Gastrocnemius medialis (tissue), 4 donors: ENCODE measurements around the gene PCSK5. TPM values are rescaled to one million over a fixed set of nuclear protein-coding genes. Genes with fewer than 3 reads are reported as not detected.

ENCODE experiments used
- ATAC-seq, 2 donors: fragments of 150-250 bp; one replicate each; pipeline ENCODE4 v1.9.1; 2016
- DNase-seq, 2 donors: peaks; one replicate each; pipeline ENCODE4 v3.0.0-alpha.2; 2019
- H3K27ac ChIP-seq, 4 donors: fragments of 200-600 bp; sonication (generic); 1 replicate in 1 of 4; 2 replicates in 3 of 4; pipeline ENCODE4 v1.5.1; 2016 to 2018; ENCODE audit warnings: mild to moderate bottlenecking in 2 of 4, moderate library complexity in 1 of 4
- H3K27me3 ChIP-seq, 3 donors: fragments of 200-600 bp; sonication (generic) in 2 of 3; 1 replicate in 1 of 3; 2 replicates in 2 of 3; pipeline versions ENCODE4 v1.5.1 to v1.6.0; 2016 to 2019; ENCODE audit warnings: mild to moderate bottlenecking in 1 of 3, moderate library complexity in 1 of 3
- H3K36me3 ChIP-seq, 2 donors: fragments of 200-600 bp; sonication (generic) in 1 of 2; one replicate each; pipeline ENCODE4 v1.5.1; 2017 to 2018
- H3K4me1 ChIP-seq, 2 donors: fragments of 200-600 bp; sonication (generic) in 1 of 2; one replicate each; pipeline ENCODE4 v1.5.1; 2016 to 2017; ENCODE audit warnings: mild to moderate bottlenecking in 2 of 2
- H3K4me3 ChIP-seq, 4 donors: fragments of 200-600 bp; sonication (generic) in 3 of 4; 1 replicate in 1 of 4; 2 replicates in 3 of 4; pipeline ENCODE4 v1.5.1; 2016 to 2019; ENCODE audit warnings: mild to moderate bottlenecking in 2 of 4
- H3K9me3 ChIP-seq, 3 donors: fragments of 200-600 bp; sonication (generic) in 2 of 3; 1 replicate in 1 of 3; 2 replicates in 2 of 3; pipeline ENCODE4 v1.5.1; 2016 to 2019
- CTCF ChIP-seq, 5 experiments: fragments of 450-650 bp in 3 of 5; fragments of 200-600 bp in 2 of 5; sonication (generic) in 2 of 5; IDR thresholded peaks in 4 of 5; conservative IDR thresholded peaks in 1 of 5; 1 replicate in 4 of 5; 2 replicates in 1 of 5; pipeline ENCODE4 v1.5.1; 2016 to 2019; ENCODE audit warnings: antibody characterized with exemption in 5 of 5, mild to moderate bottlenecking in 3 of 5, moderate library complexity in 3 of 5
- POLR2A ChIP-seq, 2 donors: fragments of 450-650 bp; IDR thresholded peaks; one replicate each; pipeline ENCODE4 v1.6.1; 2017; ENCODE audit warnings: antibody characterized with exemption in 2 of 2, mild to moderate bottlenecking in 2 of 2, moderate library complexity in 2 of 2
- in situ Hi-C, 4 donors: fragments of 200-750 bp; cut with MboI; loops; one replicate each; pipeline versions ENCODE4 v1.15.0 to v1.8.0; 2017; ENCODE audit warnings: low sequenced_read_pairs in 4 of 4
- intact Hi-C: fragments of 100-400 bp; cut with DNase I; formaldehyde crosslinking; loops from one replicate; pipeline ENCODE4 v1.15.1; 2023; ENCODE audit warnings: low total_unique reads
- total RNA-seq, 4 donors: library from RNA; depleted of rRNA; stranded (reverse); fragments of >200 nt; gene quantifications; one replicate each; pipeline versions ENCODE4 v1.1.0 to v1.2.3, GENCODE V29; 2016

PCSK5 gene
- total RNA-seq, 4 donors from 2014 or later, result 1.3 to 8.3 (median 3.2) TPM

GRCh38 chr9:75904364-75904763 lies 13.9 kb downstream of the PCSK5 start:
- H3K27ac ChIP-seq, result no peak overlapping the region
- DNase-seq (no peak), ATAC-seq (no peak)
- H3K36me3 ChIP-seq, result no peaks in the 10 kb centered on the region
- in situ Hi-C loops, result loop anchor here in 1 of 4 donors (25.0 kb wide), 1 partner anchor 108 kb away; no protein-coding TSS in a partner anchor
- TF ChIP-seq CTCF (IDR thresholded peaks at IDR 0.05 in 4 of 5, conservative IDR thresholded peaks at IDR 0.05 in 1 of 5), result no peak
- no peak for TF ChIP-seq POLR2A (IDR thresholded peaks at IDR 0.05)
- H3K27me3 ChIP-seq, result no peaks in the 10 kb centered on the region
- intact Hi-C loops, result no loop called here
- no peak overlapping the region for H3K4me3 ChIP-seq
- H3K9me3 ChIP-seq, result no peaks in the 10 kb centered on the region
- no peaks in the 10 kb centered on the region for H3K4me1 ChIP-seq

DNA sequence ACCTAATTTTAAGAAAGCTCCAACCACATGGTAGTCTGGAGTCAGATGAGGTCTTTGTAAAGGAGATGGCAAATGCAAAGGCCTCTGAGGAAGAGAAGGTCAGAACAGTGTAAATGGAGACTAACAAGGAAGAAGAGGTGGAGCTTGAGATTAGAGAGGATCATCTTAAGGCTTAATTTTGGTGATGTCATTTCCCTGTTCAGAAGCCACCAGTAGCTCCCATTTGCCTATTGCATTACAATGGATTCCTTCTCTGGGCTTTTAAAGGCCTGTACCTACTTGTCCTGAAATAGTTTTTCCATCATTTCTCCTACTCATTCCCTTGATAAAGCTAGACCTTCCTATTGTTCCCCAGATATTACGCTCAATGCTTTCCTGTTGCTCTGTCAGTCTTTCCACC lies 16.1 kb downstream of the PCSK5 start:
- DNase-seq (no peak), ATAC-seq (no peak)
- H3K36me3 ChIP-seq, result no peaks in the 10 kb centered on the region
- no peaks in the 10 kb centered on the region for H3K27me3 ChIP-seq
- H3K4me1 ChIP-seq, result no peaks in the 10 kb centered on the region
- TF ChIP-seq POLR2A (IDR thresholded peaks at IDR 0.05) (no peak), CTCF (IDR thresholded peaks at IDR 0.05 in 4 of 5, conservative IDR thresholded peaks at IDR 0.05 in 1 of 5) (no peak)
- in situ Hi-C loops (loop anchor here in 1 of 4 donors (25.0 kb wide), 1 partner anchor 106 kb away; no protein-coding TSS in a partner anchor), intact Hi-C loops (no loop called here)
- no peak overlapping the region for H3K4me3 ChIP-seq
- H3K9me3 ChIP-seq, result no peaks in the 10 kb centered on the region
- no peak overlapping the region for H3K27ac ChIP-seq

DNA sequence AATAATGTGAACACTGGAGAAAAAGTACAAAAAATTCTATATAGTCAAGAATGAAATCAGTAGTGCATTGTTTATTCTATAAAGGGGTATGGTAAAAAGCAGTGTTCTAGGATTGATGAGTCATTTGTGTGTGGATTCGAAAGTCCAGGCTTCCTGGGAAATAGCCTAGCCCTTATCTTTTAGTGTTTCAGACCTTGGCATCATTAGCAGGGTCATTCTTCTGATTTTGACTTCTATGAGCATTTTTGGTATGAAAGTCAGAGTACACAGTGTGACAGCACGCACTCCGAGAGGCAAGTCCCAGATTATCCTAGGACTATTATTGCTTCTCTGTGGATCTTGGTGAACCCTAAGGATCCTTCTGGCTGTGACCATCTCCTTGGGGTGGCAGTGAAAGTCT lies 16.9 kb downstream of the PCSK5 start:
- ATAC-seq, result no peak
- intact Hi-C loops, result no loop called here

DNA sequence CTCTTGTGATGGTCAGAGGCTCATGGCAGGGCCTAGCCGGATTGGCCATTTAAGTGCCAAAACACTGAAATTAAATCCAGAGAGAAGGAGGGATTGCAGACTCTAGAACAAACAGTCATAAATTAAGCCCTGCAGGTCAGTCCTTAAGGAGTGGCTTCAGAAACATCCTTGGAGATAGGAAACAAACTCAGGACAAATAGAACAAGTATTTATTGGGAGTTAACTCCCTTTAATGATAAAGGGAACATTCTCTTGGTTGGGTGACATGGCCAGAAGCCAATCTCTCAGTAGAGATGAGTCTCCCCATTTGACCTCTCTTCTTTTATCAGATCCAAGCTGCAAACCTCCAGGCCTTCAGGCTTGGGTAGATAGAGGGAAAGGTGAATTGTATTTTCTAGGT lies 17.4 kb downstream of the PCSK5 start:
- ATAC-seq (no peak), DNase-seq (no peak)
- Histone ChIP-seq H3K4me1 (no peaks in the 10 kb centered on the region), H3K9me3 (no peaks in the 10 kb centered on the region), H3K36me3 (no peaks in the 10 kb centered on the region), H3K4me3 (no peak overlapping the region), H3K27me3 (no peaks in the 10 kb centered on the region), H3K27ac (no peak overlapping the region)
- in situ Hi-C loops, result loop anchor here in 1 of 4 donors (25.0 kb wide), 1 partner anchor 104 kb away; no protein-coding TSS in a partner anchor
- intact Hi-C loops, result no loop called here
- TF ChIP-seq CTCF (IDR thresholded peaks at IDR 0.05 in 4 of 5, conservative IDR thresholded peaks at IDR 0.05 in 1 of 5) (no peak), POLR2A (IDR thresholded peaks at IDR 0.05) (no peak)

More for the DNA sequence above, 16.9 kb downstream of the PCSK5 start:
- no peak overlapping the region for H3K4me3 ChIP-seq
- TF ChIP-seq CTCF (IDR thresholded peaks at IDR 0.05 in 4 of 5, conservative IDR thresholded peaks at IDR 0.05 in 1 of 5) (no peak), POLR2A (IDR thresholded peaks at IDR 0.05) (no peak)
- no peaks in the 10 kb centered on the region for H3K4me1 ChIP-seq
- no peaks in the 10 kb centered on the region for H3K36me3 ChIP-seq
- no peak overlapping the region for H3K27ac ChIP-seq
- DNase-seq, result no peak
- in situ Hi-C loops, result loop anchor here in 1 of 4 donors (25.0 kb wide), 1 partner anchor 105 kb away; no protein-coding TSS in a partner anchor
- H3K27me3 ChIP-seq, result no peaks in the 10 kb centered on the region
- no peaks in the 10 kb centered on the region for H3K9me3 ChIP-seq

GRCh38 chr9:75909776-75910175 lies 19.3 kb downstream of the PCSK5 start:
- Histone ChIP-seq H3K4me1 (no peaks in the 10 kb centered on the region), H3K27me3 (no peaks in the 10 kb centered on the region), H3K4me3 (no peak overlapping the region), H3K9me3 (no peaks in the 10 kb centered on the region), H3K36me3 (no peaks in the 10 kb centered on the region), H3K27ac (no peak overlapping the region)
- TF ChIP-seq POLR2A (IDR thresholded peaks at IDR 0.05), result no peak
- no peak for TF ChIP-seq CTCF (IDR thresholded peaks at IDR 0.05 in 4 of 5, conservative IDR thresholded peaks at IDR 0.05 in 1 of 5)
- intact Hi-C loops, result no loop called here
- ATAC-seq (no peak), DNase-seq (no peak)
- in situ Hi-C loops, result loop anchor here in 1 of 4 donors (25.0 kb wide), 1 partner anchor 103 kb away; no protein-coding TSS in a partner anchor
